GM18520 (cell line): ENCODE data around the gene SPOCK3.

Experiments used
- ATAC-seq: cut with Tn5 transposase; IDR thresholded peaks from one replicate; pipeline ENCODE4 v1.9.1; 2021; ENCODE audit not compliant: unreplicated experiment

Gene SPOCK3

GRCh38 chr4:166687828-166688227 lies 546.5 kb downstream of the SPOCK3 start:
- no peak for ATAC-seq
